ENCODE measurements around the gene PRSS53.

The PRSS53 gene

GRCh38 chr16:31077592-31078396 lies 10.9 kb downstream of the PRSS53 start:
- no peak for DNase-seq (ENCODE audit: low read depth)
- H3K4me3 ChIP-seq (ENCODE audit: low read depth, low read length) = no peak overlapping the region
- TF ChIP-seq CTCF (IDR thresholded peaks at IDR 0.05; ENCODE audit: control insufficient read depth, extremely low read depth, insufficient read depth) = no peak

- no peak for TF ChIP-seq CTCF (IDR thresholded peaks at IDR 0.05; ENCODE audit: control insufficient read depth, extremely low read depth, insufficient read depth)
- H3K4me3 ChIP-seq (ENCODE audit: low read depth, low read length) = no peak overlapping the region
- no peak for DNase-seq (ENCODE audit: low read depth)
These were observed 11.7 kb downstream of the PRSS53 start for GRCh38 chr16:31077024-31077423.

GRCh38 chr16:31076319-31076718 lies 12.4 kb downstream of the PRSS53 start:
- DNase-seq (ENCODE audit: low read depth) = no peak
- TF ChIP-seq CTCF (IDR thresholded peaks at IDR 0.05; ENCODE audit: control insufficient read depth, extremely low read depth, insufficient read depth) = no peak
- no peak overlapping the region for H3K4me3 ChIP-seq (ENCODE audit: low read depth, low read length)

GRCh38 chr16:31074814-31075183 lies 13.9 kb downstream of the PRSS53 start:
- DNase-seq (ENCODE audit: low read depth) = no peak
- TF ChIP-seq CTCF (IDR thresholded peaks at IDR 0.05; ENCODE audit: control insufficient read depth, extremely low read depth, insufficient read depth) = no peak
- peak overlapping the region; percentile 100 for H3K4me3 ChIP-seq (ENCODE audit: low read depth, low read length)

GRCh38 chr16:31073970-31074813 lies 14.6 kb downstream of the PRSS53 start, which contains the start of the genes ZNF646 and ZNF668:
ZNF646 (plus strand) TSS chr16:31074422; CDS start chr16:31076325, 1,903 bp downstream.
ZNF668 (minus strand) TSS chr16:31074240; CDS start chr16:31064459, 9,781 bp downstream.
- no peak for TF ChIP-seq CTCF (IDR thresholded peaks at IDR 0.05; ENCODE audit: control insufficient read depth, extremely low read depth, insufficient read depth)
- peak within 1 kb of the TSS; percentile 100 for H3K4me3 ChIP-seq (ENCODE audit: low read depth, low read length)
- DNase-seq (ENCODE audit: low read depth) = peak; percentile 98

- peak overlapping the region; percentile 100 for H3K4me3 ChIP-seq (ENCODE audit: low read depth, low read length)
- TF ChIP-seq CTCF (IDR thresholded peaks at IDR 0.05; ENCODE audit: control insufficient read depth, extremely low read depth, insufficient read depth) = no peak
- DNase-seq (ENCODE audit: low read depth) = peak; percentile 72
These were observed 15.4 kb downstream of the PRSS53 start for GRCh38 chr16:31073142-31073969.
